ENCODE data around the gene ALOX15.

GRCh38 chr17:4590981-4591453 lies 50.5 kb downstream of the ALOX15 start:
- TF ChIP-seq CTCF (IDR thresholded peaks at IDR 0.05) (no peak), POLR2A (IDR thresholded peaks at IDR 0.05) (no peak)
